Right lobe of liver (tissue), 4 donors: ENCODE results near the gene CCDC149.

ENCODE experiments used
- CTCF ChIP-seq, 4 donors: fragments of 200-600 bp in 3 of 4; fragments of 450-650 bp in 1 of 4; IDR thresholded peaks; one replicate each; pipeline versions ENCODE4 v1.5.1 to v1.8.0; 2016 to 2022; ENCODE audit warnings: antibody characterized with exemption in 4 of 4, mild to moderate bottlenecking in 2 of 4
- POLR2A ChIP-seq: fragments of 450-650 bp; IDR thresholded peaks from one replicate; pipeline ENCODE4 v1.6.1; 2017; ENCODE audit warnings: antibody characterized with exemption, mild to moderate bottlenecking
- donor health status: DM: no; HTN: no; CAD: no.
- donor health status: DM: no; HTN: no; CAD: no.
- donor health status: DM: no; HTN: yes; CAD: no.

- no peak for TF ChIP-seq POLR2A
- no peak for TF ChIP-seq CTCF (IDR thresholded peaks at IDR 0.05)
These were observed 138.4 kb downstream of the CCDC149 start for GRCh38 chr4:24774452-24774851.
